Upper lobe of left lung (tissue), 6 donors: Measurements from ENCODE around the gene OLFM1. TPM values are rescaled to one million over a fixed set of nuclear protein-coding genes. Genes with fewer than 3 reads are reported as not detected.

ENCODE experiments used
- ATAC-seq, 2 donors: fragments of 200-7000 bp; cut with Tn5 transposase; one replicate each; pipeline ENCODE4 v1.9.1; 2022; ENCODE audit warnings: mild to moderate bottlenecking in 2 of 2, moderate library complexity in 2 of 2; ENCODE audit not compliant: low FRiP score in 2 of 2
- DNase-seq, 2 donors: peaks; one replicate each; pipeline ENCODE4 v3.0.0-alpha.2; 2019 to 2020
- H3K27ac ChIP-seq, 4 donors: fragments of 200-600 bp; sonication (generic); one replicate each; pipeline ENCODE4 v1.5.1; 2016 to 2019
- H3K27me3 ChIP-seq, 4 donors: fragments of 200-600 bp; sonication (generic); one replicate each; pipeline ENCODE4 v1.5.1; 2017 to 2019
- H3K36me3 ChIP-seq, 4 donors: fragments of 200-600 bp; sonication (generic); one replicate each; pipeline ENCODE4 v1.5.1; 2016 to 2019
- H3K4me1 ChIP-seq, 4 donors: fragments of 200-600 bp; sonication (generic); one replicate each; pipeline ENCODE4 v1.5.1; 2018 to 2019
- H3K4me3 ChIP-seq, 4 donors: fragments of 200-600 bp; sonication (generic); one replicate each; pipeline ENCODE4 v1.5.1; 2017 to 2019; ENCODE audit warnings: mild to moderate bottlenecking in 2 of 4, moderate library complexity in 1 of 4
- H3K9me3 ChIP-seq, 4 donors: fragments of 200-600 bp; sonication (generic); one replicate each; pipeline ENCODE4 v1.5.1; 2018 to 2019
- CTCF ChIP-seq, 6 experiments: fragments of 450-650 bp in 4 of 6; fragments of 200-600 bp in 2 of 6; sonication (generic) in 2 of 6; IDR thresholded peaks; one replicate each; pipeline ENCODE4 v1.5.1; 2016 to 2019; ENCODE audit warnings: antibody characterized with exemption in 6 of 6
- EP300 ChIP-seq, 4 donors: sonication (generic); formaldehyde crosslinking; IDR thresholded peaks; one replicate each; pipeline ENCODE4 v1.5.1; 2017; ENCODE audit warnings: antibody characterized with exemption in 4 of 4, control low read depth in 2 of 4
- POLR2A ChIP-seq, 4 donors: fragments of 450-650 bp; IDR thresholded peaks; one replicate each; pipeline ENCODE4 v1.5.1; 2016 to 2017; ENCODE audit warnings: antibody characterized with exemption in 4 of 4, mild to moderate bottlenecking in 2 of 4
- POLR2AphosphoS5 ChIP-seq, 2 donors: sonication (generic); formaldehyde crosslinking; IDR thresholded peaks; one replicate each; pipeline ENCODE4 v1.5.1; 2017; ENCODE audit warnings: antibody characterized with exemption in 2 of 2
- WGBS, 2 donors: methylation state at CpG; one replicate each; pipeline ENCODE4 v1.1.5; 2017 to 2018; 5-methylcytosine and 5-hydroxymethylcytosine counted together
- total RNA-seq, 6 donors: library from RNA; depleted of rRNA in 4 of 6; stranded (reverse); fragments of >200 nt in 4 of 6; gene quantifications; one replicate each; pipeline versions ENCODE4 v1.1.0 to v1.2.1, GENCODE V29; 2016 to 2021
- donor health status: DM: no; HTN: no; CAD: no; lungs with moderate emphysema.
- donor health status: DM: no; HTN: yes; CAD: no; lungs with severe emphysema.

Gene OLFM1
- total RNA-seq, 6 donors from 2014 or later: 3.1 to 47.9 (median 18.5) TPM

- H3K36me3 ChIP-seq: no peaks in the 10 kb centered on the region
- no peaks in the 10 kb centered on the region for H3K9me3 ChIP-seq
- ATAC-seq (no peak), DNase-seq (no peak)
- no peak overlapping the region for H3K27ac ChIP-seq
- no peak for TF ChIP-seq POLR2A (IDR thresholded peaks at IDR 0.05)
- TF ChIP-seq EP300 (IDR thresholded peaks at IDR 0.05): no peak
- TF ChIP-seq CTCF (IDR thresholded peaks at IDR 0.05): no peak
- TF ChIP-seq POLR2AphosphoS5 (IDR thresholded peaks at IDR 0.05): no peak
- no peaks in the 10 kb centered on the region for H3K27me3 ChIP-seq
- WGBS, 2 donors: 65 to 80% methylated on average over 13 to 27 of the region's 28 CpGs
- no peak overlapping the region for H3K4me3 ChIP-seq
- no peaks in the 10 kb centered on the region for H3K4me1 ChIP-seq
Measured at GRCh38 chr9:135103931-135104639, 16.6 kb downstream of the OLFM1 start.

- Histone ChIP-seq H3K4me1 (no peaks in the 10 kb centered on the region), H3K27ac (no peak overlapping the region), H3K9me3 (no peaks in the 10 kb centered on the region), H3K27me3 (no peaks in the 10 kb centered on the region), H3K36me3 (no peaks in the 10 kb centered on the region), H3K4me3 (no peak overlapping the region)
- TF ChIP-seq CTCF (IDR thresholded peaks at IDR 0.05): no peak
- DNase-seq (no peak), ATAC-seq (no peak)
- WGBS, 2 donors: 68 to 78% methylated on average over 10 to 12 of the region's 12 CpGs
Measured at GRCh38 chr9:135104761-135105160, 17.3 kb downstream of the OLFM1 start.

DNA sequence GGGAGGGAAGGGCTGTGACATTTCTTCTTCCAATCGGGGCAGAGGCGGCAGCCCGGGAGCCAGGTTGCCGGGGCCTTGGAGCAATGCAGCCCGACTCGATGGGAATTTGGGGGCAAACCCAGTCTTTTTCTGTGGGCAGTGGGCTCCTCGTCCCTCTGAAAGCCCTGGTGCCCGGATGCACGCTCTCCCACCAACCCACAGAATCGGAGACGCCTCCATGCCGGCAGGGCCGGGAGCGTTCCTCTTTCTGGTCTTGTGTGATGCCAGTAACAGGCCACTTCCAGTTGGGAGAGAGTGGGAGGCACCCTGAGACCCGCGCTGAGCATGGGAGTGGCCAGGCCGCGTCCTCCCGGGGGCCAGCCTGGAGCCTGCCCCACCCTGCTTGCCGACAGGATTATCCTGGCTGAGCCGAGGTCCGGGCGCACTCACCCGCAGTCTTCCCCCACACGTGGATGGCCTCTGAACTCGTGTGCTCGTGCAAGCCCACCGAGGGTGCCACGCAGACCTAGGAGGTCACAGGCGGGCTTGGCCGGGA lies 17.8 kb downstream of the OLFM1 start:
- Histone ChIP-seq H3K4me1 (no peaks in the 10 kb centered on the region), H3K36me3 (no peaks in the 10 kb centered on the region)

DNA sequence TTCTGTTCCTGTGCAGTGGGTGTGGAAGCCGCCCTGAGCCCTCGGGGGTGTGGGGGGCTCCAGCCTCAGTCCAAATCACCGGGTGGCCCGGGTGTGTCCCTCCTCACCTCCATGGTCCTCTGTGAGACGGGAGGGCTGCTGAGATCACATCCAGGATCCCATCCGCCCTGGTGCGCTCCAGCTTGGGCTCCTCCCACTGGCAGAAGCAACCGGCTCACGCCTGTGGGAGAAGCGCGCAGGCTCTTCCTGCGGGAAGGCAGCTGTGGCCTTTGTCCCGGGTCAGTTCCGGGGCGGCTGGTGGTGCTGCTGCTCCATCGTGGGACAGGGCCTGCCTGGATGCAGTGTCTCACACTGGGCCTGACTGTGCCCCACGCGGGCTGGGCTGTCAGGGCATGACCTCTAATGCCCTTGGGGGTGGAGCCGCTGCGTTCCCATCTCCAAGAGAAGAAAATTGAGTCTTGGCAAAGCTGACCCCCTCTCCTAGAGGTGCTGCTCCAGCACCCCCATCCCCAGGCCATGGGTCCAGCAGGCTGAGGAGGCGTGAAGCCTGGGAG lies 18.5 kb downstream of the OLFM1 start:
- 60 to 64% methylated on average over 1 to 20 of the region's 21 CpGs for WGBS, 2 donors
- ATAC-seq (no peak), DNase-seq (no peak)
- TF ChIP-seq POLR2AphosphoS5 (IDR thresholded peaks at IDR 0.05) (no peak), POLR2A (IDR thresholded peaks at IDR 0.05) (no peak), EP300 (IDR thresholded peaks at IDR 0.05) (no peak), CTCF (IDR thresholded peaks at IDR 0.05) (no peak)
- Histone ChIP-seq H3K27me3 (no peaks in the 10 kb centered on the region), H3K36me3 (no peaks in the 10 kb centered on the region), H3K4me1 (no peaks in the 10 kb centered on the region), H3K9me3 (no peaks in the 10 kb centered on the region), H3K27ac (no peak overlapping the region), H3K4me3 (no peak overlapping the region)

More for the DNA sequence above, 17.8 kb downstream of the OLFM1 start:
- H3K27me3 ChIP-seq: no peaks in the 10 kb centered on the region
- H3K27ac ChIP-seq: no peak overlapping the region
- H3K4me3 ChIP-seq: no peak overlapping the region
- DNase-seq (no peak), ATAC-seq (no peak)
- 85 to 91% methylated on average over 13 to 14 of the region's 31 CpGs for WGBS, 2 donors
- TF ChIP-seq EP300 (IDR thresholded peaks at IDR 0.05): no peak
- TF ChIP-seq CTCF (IDR thresholded peaks at IDR 0.05): no peak
- no peak for TF ChIP-seq POLR2A (IDR thresholded peaks at IDR 0.05)
- TF ChIP-seq POLR2AphosphoS5 (IDR thresholded peaks at IDR 0.05): no peak
- no peaks in the 10 kb centered on the region for H3K9me3 ChIP-seq
